T-helper 1 cell treated with Interleukin-12 subunit alpha and Interleukin-12 subunit beta and Interleukin-4 antibody, amounts not matched to agents 30 μg/mL and 1 μg/mL, for 36 hours (primary cell): Measurements from ENCODE around the gene GCA.

ENCODE experiments used
- H3K27ac Mint-ChIP-seq: one replicate; pipeline ENCODE4 v1.8.0; 2021; ENCODE audit warnings: mild to moderate bottlenecking, mixed read lengths
- H3K27me3 Mint-ChIP-seq: one replicate; pipeline ENCODE4 v1.8.0; 2021; ENCODE audit warnings: low read depth, mixed read lengths
- H3K36me3 Mint-ChIP-seq: one replicate; pipeline ENCODE4 v1.8.0; 2021; ENCODE audit warnings: low read depth, mixed read lengths
- H3K4me1 Mint-ChIP-seq: one replicate; pipeline ENCODE4 v1.8.0; 2021; ENCODE audit warnings: low read depth, mixed read lengths
- H3K4me3 Mint-ChIP-seq: one replicate; pipeline ENCODE4 v1.8.0; 2021; ENCODE audit warnings: mild to moderate bottlenecking, moderate library complexity, mixed read lengths
- H3K9me3 Mint-ChIP-seq: one replicate; pipeline ENCODE4 v1.8.0; 2021; ENCODE audit warnings: mixed read lengths

The GCA gene

GRCh38 chr2:162317861-162318327, 26.0 kb upstream of the GCA start:
- Mint-ChIP-seq H3K36me3 (peaks cover 32% of the 10 kb centered on the region), H3K9me3 (peaks cover 3% of the 10 kb centered on the region), H3K27ac (peak overlapping the region; percentile 95), H3K4me3 (peak overlapping the region; percentile 92), H3K4me1 (peaks cover 57% of the 10 kb centered on the region), H3K27me3 (no peaks in the 10 kb centered on the region)

GRCh38 chr2:162318328-162319180, 25.4 kb upstream of the GCA start, which contains the start of gene IFIH1:
Gene IFIH1, minus strand, starts transcription at chr2:162318684. Its CDS starts 377 bp downstream, at chr2:162318307.
- Mint-ChIP-seq H3K4me1 (peaks cover 55% of the 10 kb centered on the region), H3K27me3 (no peaks in the 10 kb centered on the region), H3K27ac (peak within 1 kb of the TSS; percentile 98), H3K36me3 (peaks cover 31% of the 10 kb centered on the region), H3K4me3 (peak within 1 kb of the TSS; percentile 92), H3K9me3 (peaks cover 3% of the 10 kb centered on the region)

DNA sequence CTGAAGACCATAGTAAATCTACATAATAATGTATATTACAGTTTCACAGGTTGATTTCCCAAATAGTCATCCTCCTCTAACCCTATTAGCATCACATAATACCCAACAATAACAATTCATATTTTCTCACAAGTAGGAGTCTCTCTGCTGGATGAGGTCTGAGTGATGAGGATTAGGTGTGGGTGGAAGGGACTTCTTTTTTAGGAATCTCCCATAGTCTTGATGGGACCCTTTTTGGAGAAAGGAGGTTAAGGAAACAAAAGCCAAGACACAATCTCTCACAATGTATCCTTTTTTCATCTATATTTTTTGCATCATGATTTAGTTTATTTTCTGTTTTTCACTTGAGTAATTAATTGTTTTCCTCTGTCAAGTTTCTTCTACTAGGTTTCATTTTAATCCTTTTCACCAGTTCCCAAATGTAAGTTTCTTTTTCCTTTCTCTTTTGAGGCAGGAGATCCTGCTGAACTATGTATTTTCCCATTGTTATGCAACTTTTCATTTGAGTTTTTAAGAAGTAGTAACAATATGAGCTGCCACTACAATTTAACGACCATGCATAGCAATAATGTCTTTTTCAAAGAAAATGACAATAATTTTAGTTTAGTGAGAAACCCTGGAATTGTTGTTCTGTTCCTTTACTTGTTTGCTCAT, 22.9 kb upstream of the GCA start:
- no peak overlapping the region for H3K4me3 Mint-ChIP-seq
- no peaks in the 10 kb centered on the region for H3K9me3 Mint-ChIP-seq
- peak overlapping the region; percentile 1 for H3K27ac Mint-ChIP-seq
- no peaks in the 10 kb centered on the region for H3K27me3 Mint-ChIP-seq
- peaks cover 39% of the 10 kb centered on the region for H3K4me1 Mint-ChIP-seq
- peaks cover 16% of the 10 kb centered on the region for H3K36me3 Mint-ChIP-seq

GRCh38 chr2:162324953-162325352, 19.0 kb upstream of the GCA start:
- Mint-ChIP-seq H3K4me3 (no peak overlapping the region), H3K27ac (no peak overlapping the region), H3K27me3 (no peaks in the 10 kb centered on the region), H3K9me3 (no peaks in the 10 kb centered on the region), H3K36me3 (peaks cover 3% of the 10 kb centered on the region), H3K4me1 (peaks cover 30% of the 10 kb centered on the region)

DNA sequence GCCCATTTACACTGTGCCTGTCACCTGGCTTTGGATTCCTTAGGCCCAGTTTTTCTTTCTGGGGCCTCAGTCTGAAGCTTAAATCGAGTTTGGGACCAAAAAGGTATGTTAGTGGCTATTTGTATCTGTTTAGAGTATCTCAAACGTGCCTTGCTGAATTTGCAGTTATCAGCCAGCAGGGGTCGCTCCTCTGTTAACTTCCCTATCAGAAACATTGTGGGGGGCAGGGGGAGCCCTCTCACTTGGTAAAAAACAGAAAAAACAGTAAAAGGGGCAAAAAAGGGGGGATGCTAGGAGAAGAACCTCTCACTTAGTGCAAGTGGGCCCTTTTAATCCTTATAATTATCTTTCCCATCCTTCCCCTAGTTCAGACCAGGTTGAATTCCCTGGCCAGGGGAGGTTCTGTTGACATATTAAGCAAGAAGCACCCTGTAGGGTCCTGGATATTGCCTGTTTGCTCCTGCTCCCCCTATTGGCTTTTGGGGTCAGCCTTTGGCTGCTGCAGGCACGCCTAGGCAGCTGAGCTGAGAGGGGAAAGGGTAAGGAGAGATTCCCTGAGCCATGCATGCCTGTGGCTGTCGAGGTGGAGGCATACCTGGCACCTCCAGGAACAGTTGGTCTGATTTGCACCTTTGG, 16.7 kb upstream of the GCA start:
- Mint-ChIP-seq H3K27ac (no peak overlapping the region), H3K9me3 (no peaks in the 10 kb centered on the region), H3K4me1 (peaks cover 14% of the 10 kb centered on the region), H3K27me3 (no peaks in the 10 kb centered on the region), H3K4me3 (no peak overlapping the region), H3K36me3 (peaks cover 3% of the 10 kb centered on the region)

GRCh38 chr2:162327806-162328205, 16.1 kb upstream of the GCA start:
- Mint-ChIP-seq H3K36me3 (peaks cover 3% of the 10 kb centered on the region), H3K4me1 (peaks cover 17% of the 10 kb centered on the region), H3K27ac (no peak overlapping the region), H3K9me3 (no peaks in the 10 kb centered on the region), H3K4me3 (no peak overlapping the region), H3K27me3 (no peaks in the 10 kb centered on the region)

- Mint-ChIP-seq H3K4me3 (no peak overlapping the region), H3K4me1 (peaks cover 17% of the 10 kb centered on the region), H3K9me3 (no peaks in the 10 kb centered on the region), H3K27ac (peak overlapping the region; percentile 10), H3K36me3 (peaks cover 3% of the 10 kb centered on the region), H3K27me3 (no peaks in the 10 kb centered on the region)
Observed at GRCh38 chr2:162328424-162329157, 15.3 kb upstream of the GCA start.

DNA sequence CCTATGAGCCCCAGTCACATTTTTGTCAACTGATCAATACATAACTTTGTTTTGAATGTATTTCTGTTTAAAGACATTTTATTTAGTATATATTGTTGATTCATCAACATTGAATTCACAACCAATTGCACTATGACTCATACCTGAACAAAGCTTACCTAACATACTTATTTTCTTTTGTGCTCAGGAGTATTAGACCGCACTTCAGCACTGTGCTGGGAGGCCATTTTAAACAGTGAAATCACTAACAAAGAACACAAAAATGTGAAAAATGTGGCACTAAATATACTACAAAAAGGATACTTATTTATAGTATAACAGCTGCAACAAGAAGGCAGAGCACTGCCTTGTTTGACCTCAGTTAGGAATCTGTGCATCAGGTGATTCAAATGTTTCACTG, 13.1 kb upstream of the GCA start:
- Mint-ChIP-seq H3K36me3 (no peaks in the 10 kb centered on the region), H3K4me3 (no peak overlapping the region), H3K4me1 (peaks cover 13% of the 10 kb centered on the region), H3K9me3 (no peaks in the 10 kb centered on the region), H3K27ac (no peak overlapping the region), H3K27me3 (no peaks in the 10 kb centered on the region)

DNA sequence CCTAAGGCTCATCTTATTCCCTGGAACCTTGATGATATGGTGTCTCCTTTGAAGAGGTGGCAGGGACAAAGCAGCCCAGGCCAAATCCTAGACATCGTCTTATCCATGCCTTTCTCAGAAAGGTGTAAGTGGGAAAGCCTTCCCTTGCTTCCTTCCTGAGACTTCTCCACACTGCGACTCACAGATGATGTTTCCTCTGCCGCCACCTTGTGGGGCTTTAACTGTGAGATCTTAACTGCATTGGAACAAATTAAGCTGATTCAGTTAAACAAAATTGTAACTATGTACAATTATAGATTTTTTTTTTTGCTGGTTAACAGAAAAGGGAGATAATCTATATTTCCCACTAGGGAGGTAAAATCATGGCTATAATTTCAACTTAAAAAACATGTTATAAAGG, 10.0 kb upstream of the GCA start:
- no peaks in the 10 kb centered on the region for H3K36me3 Mint-ChIP-seq
- no peaks in the 10 kb centered on the region for H3K9me3 Mint-ChIP-seq
- H3K27ac Mint-ChIP-seq: no peak overlapping the region
- H3K27me3 Mint-ChIP-seq: no peaks in the 10 kb centered on the region
- H3K4me1 Mint-ChIP-seq: peaks cover 3% of the 10 kb centered on the region
- no peak overlapping the region for H3K4me3 Mint-ChIP-seq

DNA sequence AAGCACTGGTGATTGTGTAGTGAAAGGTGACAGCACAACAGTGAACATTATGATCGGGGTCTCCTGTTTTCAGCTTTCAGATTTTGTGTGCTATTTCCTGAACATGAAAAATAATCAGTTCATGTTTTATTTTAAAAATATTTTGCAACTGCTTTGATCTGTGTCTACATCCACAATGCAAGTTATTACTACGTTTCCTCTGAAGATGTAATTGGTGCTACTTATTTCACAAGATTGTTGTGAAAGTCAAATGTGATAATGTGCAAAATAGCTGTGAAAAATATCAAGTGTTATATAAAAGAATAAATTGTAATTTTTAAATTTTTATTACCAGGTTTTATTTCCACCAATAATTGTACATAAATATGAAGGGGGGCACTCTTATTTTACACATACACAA, 6.1 kb upstream of the GCA start:
- Mint-ChIP-seq H3K9me3 (no peaks in the 10 kb centered on the region), H3K4me1 (peaks cover 2% of the 10 kb centered on the region), H3K27me3 (no peaks in the 10 kb centered on the region), H3K27ac (no peak overlapping the region), H3K4me3 (no peak overlapping the region), H3K36me3 (no peaks in the 10 kb centered on the region)

DNA sequence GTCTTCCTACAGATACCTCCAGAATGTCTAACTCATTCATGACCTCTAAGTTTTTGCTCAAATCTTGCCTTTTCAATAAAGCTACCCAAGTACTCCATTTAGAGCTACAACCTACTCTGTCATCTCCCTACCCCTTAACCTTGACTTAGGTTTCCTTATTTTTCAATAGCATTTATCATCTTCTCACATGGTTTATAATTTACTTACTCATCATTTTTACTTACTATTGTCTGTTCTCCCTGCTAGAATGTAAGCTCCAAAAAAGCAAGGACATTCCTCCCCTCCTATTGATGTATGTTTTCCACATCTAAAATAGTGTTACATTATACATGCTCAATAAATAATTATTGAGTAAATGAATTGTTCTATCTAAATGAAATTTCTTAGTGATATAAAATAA, 3.1 kb upstream of the GCA start:
- no peaks in the 10 kb centered on the region for H3K9me3 Mint-ChIP-seq
- no peaks in the 10 kb centered on the region for H3K27me3 Mint-ChIP-seq
- no peak overlapping the region for H3K27ac Mint-ChIP-seq
- no peaks in the 10 kb centered on the region for H3K36me3 Mint-ChIP-seq
- peaks cover 10% of the 10 kb centered on the region for H3K4me1 Mint-ChIP-seq
- no peak overlapping the region for H3K4me3 Mint-ChIP-seq

DNA sequence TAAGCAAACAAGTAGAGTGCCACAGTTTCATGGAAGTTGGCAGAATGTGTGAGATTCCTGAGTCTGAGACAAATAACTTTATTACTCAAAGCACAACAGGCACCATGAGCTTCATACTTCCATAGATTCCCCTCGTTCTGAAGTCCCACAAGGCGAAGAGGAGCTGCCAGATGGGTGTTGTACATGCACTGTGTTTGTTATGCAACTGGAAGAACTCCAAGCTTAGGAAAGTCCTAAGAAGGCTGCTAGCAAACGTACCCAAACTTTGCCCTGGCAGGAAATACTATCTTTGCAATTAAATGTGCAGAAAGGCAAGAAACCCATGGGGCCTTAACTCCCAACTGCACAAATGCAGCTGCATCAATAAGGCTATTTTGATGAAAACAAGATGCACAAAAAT, 1.6 kb upstream of the GCA start:
- Mint-ChIP-seq H3K27me3 (peaks cover 3% of the 10 kb centered on the region), H3K4me1 (peaks cover 14% of the 10 kb centered on the region), H3K27ac (no peak overlapping the region), H3K9me3 (no peaks in the 10 kb centered on the region), H3K36me3 (peaks cover 2% of the 10 kb centered on the region), H3K4me3 (no peak overlapping the region)

GRCh38 chr2:162342841-162343240, 1.1 kb upstream of the GCA start:
- no peaks in the 10 kb centered on the region for H3K9me3 Mint-ChIP-seq
- H3K36me3 Mint-ChIP-seq: peaks cover 2% of the 10 kb centered on the region
- H3K27ac Mint-ChIP-seq: peak overlapping the region; percentile 42
- H3K4me3 Mint-ChIP-seq: no peak overlapping the region
- peaks cover 14% of the 10 kb centered on the region for H3K4me1 Mint-ChIP-seq
- peaks cover 3% of the 10 kb centered on the region for H3K27me3 Mint-ChIP-seq

- peaks cover 3% of the 10 kb centered on the region for H3K27me3 Mint-ChIP-seq
- H3K4me1 Mint-ChIP-seq: peaks cover 14% of the 10 kb centered on the region
- peaks cover 2% of the 10 kb centered on the region for H3K36me3 Mint-ChIP-seq
- peak overlapping the region; percentile 84 for H3K4me3 Mint-ChIP-seq
- H3K27ac Mint-ChIP-seq: peak overlapping the region; percentile 27
- no peaks in the 10 kb centered on the region for H3K9me3 Mint-ChIP-seq
Observed at GRCh38 chr2:162343492-162343823, 474 bp upstream of the GCA start.
